Measurements from ENCODE around the gene METAP1.

GRCh38 chr4:98969878-98970785 lies 25.4 kb upstream of the METAP1 start:
- no peak for TF ChIP-seq CTCF (IDR thresholded peaks at IDR 0.05)
- no peak for TF ChIP-seq POLR2AphosphoS5 (IDR thresholded peaks at IDR 0.05; ENCODE audit: insufficient read depth in 1 of 2, low read depth in 1 of 2)
- no peak for TF ChIP-seq POLR2A (IDR thresholded peaks at IDR 0.05)

Measured in vagina (tissue), 2 donors.